Fibroblast of skin of scalp (primary cell): ENCODE measurements around the gene MYH6.
"Not testable (repeated sequence)": the region's sequence is repeated elsewhere in the genome, so short reads cannot be mapped to it uniquely, and the experiment has no call there.

Experiments
- DNase-seq: peaks from one replicate; pipeline ENCODE4 v3.0.0-alpha.2; 2013

Gene MYH6

DNA sequence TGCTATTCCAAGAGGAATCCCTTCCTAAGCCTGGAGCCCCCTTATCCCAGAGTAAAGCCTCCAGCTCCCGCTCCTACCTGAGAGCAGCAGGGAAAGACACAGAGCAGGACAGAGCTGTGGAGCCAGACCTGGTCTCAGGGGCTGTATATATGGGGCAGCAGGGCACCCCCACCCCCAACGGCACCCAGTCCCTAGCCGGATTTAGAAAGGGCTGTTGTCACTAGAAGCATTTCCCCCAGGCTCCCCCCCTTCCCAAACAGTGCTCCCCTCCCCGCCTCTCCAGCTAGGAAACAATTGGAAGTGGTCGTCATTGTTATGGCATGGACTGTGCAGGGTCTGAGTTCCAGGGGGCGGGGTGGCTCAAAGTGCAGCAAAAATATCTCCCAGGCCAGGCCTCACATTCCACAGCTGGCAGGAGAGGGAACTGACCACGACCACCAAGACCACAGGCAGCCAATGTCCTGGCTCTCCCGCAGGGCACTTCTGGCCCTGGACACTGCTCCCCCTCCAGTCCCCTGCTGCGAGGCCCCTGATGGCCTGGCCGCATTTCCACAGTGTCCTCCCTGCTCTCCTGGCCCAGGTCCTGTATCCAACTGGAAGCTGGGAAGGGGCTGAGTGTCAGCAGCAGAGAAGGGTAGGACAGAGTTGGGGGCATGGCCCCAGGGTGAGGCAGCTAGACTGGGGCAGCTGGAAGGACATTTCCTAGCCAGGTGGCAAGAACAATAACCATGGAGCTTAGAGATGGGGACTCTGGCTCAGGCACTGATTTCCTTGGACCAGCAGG lies 27.7 kb upstream of the MYH6 start, which contains the start of gene MYH7:
Gene MYH7, minus strand, starts transcription at position 118 of the 784 bp plus-strand sequence. CDS start 1,928 bp downstream, outside the sequence.
- DNase-seq: no peak

DNA sequence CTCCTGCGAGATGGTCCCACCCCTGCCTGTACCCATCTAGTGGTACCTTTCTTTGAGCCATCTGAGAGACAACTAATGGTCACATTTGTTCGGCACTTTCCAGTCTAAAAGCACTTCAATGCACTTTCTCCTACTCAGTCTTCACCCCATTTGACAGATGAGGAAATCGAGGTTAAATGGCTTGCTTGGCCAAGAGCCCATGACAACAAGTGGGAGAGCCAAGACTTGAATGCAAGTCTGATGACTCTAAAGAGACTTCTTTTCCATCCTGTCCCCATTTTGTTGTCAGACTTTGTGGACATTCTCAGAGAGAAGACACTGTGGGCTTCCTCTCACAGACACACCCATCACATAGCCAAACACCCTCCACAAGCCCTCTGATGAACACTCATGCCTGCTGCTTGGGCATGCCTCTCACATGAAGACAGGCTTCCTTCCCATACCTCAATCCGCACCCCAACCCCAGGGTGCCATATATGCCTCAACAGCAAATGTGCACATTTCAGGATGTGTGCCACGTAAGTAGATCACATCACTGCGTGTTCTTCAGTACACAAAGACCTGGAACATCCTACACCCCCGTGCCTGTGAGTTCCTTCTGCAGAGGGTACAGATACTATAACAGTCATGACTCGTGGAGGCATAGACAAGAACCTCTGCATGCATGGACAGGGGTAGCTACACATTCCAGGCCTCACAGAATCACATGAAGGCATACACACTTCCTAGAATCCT lies 26.6 kb upstream of the MYH6 start:
- no peak for DNase-seq

DNA sequence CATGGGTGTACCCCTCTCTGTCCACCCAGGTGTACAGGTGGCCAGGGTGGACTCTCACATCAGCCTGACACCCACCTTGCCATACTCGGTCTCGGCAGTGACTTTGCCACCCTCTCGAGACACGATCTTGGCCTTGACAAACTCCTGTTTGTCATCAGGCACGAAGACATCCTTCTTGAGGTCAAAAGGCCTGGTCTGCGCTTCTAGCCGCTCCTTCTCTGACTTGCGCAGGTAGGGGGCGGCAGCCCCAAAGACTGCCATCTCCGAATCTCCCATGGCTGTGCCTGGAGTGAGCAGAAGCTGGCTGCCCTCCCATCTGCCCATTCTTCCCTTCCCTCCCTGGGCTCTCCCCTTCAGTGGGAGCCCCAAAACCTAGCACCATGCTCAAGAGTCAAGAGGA lies 25.4 kb upstream of the MYH6 start:
- DNase-seq: no peak

DNA sequence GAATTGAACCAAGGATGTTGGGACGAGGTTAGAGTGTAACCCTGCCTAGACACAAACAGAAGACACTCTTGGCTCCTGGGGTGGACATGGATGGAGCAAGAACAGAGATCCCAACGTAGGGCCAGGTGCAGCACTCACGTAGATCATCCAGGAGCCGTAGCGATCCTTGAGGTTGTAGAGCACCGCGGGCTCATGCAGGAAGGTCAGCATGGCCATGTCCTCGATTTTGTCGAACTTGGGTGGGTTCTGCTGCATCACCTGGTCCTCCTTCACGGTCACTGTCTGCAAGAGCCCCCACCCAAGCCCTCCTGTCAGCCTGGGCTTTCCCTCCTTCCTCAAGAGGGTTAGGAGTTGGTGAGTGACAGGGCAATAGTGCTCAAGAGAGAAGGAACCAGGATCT lies 24.9 kb upstream of the MYH6 start:
- no peak for DNase-seq

DNA sequence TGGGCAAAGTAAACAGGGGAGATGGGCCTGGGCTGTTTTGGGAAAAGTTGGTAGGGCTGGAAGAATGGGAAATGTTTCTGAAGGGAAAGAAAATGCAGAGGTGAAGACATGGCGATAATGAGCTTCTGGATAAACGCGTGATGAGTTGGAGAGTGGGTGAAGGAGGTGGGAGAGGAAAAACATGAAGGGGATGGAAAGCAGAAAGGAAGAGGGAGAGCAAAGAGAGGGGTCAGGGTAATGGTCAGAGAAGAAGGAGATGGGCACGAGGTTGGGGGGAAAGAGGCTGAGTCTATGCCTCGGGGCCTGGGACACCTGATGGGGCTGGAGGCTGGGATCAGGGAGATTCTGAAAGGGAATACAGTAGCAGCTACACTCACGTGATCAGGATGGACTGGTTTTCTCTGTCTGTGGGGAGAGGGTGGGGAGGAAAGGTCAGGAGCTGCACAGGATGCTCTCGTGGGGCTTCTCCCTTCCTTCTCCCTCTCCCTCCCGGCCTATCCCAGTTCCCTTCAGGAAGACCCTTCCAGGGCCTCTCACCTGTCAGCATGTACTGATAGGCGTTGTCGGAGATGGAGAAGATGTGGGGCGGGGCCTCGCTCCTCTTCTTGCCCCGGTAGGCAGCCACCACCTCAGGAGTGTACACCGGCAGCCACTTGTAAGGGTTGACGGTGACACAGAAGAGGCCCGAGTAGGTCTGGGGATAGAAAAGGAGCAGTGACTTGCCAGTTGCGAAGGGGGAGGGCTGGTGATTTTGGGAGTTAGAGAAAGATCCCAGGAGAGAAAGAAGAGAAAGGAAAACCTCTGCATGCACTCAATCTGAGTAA lies 24.2 kb upstream of the MYH6 start:
- no peak for DNase-seq

DNA sequence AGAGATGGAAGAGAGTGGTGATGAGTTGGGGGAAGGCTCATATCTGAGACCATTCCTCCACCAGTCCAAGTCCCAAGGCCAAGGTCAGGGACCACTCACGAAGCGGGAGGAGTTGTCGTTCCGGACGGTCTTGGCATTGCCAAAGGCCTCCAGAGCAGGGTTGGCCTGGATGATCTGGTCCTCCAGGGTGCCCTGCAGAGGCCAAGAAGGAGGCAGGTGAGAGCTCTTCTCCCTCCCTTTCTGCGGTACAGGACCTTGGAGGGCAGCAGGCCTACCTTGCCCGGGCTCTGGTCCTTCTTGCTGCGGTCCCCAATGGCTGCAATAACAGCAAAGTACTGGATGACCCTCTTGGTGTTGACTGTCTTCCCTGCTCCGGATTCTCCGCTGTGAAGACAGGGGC lies 23.4 kb upstream of the MYH6 start:
- no peak for DNase-seq

DNA sequence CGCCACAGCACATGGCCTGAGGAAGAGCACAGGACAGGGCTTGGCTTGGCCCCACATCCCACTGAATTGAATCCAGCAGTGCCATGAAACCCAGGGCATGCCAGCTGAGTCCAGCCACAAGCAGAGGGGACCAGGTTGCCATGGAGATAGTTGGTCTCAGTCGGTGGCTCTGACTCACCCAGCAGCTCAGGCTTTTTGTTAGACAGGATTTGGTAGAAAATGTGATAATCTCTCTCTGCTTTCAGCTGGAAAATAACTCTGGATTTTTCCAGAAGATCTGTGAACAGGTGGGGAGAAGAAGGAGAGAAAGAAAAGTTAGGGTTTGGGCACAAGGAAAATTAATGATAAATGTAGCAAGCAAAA lies 22.6 kb upstream of the MYH6 start:
- peak; percentile 36 for DNase-seq

DNA sequence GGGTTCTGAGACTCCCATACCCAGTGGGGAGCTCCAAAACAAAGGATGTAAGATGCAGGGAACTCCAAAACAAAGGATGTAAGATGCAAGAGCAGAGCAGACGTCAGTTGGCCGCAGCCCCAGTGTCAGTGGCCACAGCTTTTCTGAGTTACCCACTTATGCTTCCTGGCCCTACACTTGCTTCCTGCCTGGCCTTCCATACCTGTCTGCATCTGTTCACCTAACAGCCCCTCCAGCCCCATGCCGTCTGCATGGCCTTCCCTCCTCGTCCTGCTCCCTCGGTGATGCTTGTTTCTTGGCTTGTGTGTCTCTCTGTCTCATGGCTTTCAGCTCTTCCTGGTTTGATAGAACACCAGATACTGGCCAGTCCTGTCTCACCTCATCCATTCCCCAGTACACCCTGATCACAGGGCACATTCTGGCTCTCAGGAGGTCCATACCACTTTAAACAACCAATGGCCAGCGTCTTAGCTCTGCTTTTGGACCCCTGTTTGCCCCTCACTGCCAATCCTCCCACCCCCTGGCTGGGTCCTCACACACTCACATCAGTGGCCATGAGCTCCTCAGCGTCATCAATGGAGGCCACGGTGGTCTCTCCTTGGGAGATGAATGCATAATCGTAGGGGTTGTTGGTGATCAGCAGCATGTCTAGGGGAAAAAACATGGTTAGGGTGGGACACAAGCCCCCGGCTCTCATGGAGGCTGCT lies 22.1 kb upstream of the MYH6 start:
- DNase-seq: no peak

DNA sequence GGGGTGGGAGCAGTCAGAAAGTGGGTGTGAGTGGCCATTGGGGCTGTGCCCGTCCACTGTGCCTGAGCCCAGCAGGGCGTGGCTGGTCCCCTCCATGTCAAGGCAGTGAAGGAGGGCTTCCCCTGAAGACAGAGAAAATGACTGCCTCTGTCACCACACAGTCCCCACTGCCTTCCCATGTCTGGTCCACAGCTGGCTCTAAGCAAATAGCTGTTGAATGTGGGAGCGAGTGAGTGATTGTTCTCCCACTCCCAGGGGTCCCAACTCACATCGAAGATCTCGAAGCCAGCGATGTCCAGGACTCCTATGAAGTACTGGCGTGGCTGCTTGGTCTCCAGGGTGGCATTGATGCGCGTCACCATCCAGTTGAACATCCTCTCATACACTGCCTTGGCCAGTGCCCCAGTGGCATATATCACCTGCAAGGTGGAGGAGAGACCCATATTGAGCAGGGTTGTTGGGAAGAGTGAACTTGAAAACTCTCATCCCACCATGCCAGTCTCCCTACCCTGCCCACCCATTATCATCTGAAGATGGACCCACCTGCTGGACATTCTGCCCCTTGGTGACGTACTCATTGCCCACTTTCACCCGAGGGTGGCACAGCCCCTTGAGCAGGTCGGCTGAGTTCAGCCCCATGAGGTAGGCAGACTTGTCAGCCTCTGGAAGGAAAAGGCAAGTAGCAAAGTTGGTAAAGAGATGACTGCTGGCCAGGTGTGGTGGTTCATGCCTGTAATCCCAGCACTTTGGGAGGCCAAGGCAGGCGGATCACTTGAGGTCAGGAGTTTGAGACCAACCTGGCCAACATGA lies 20.8 kb upstream of the MYH6 start:
- no peak for DNase-seq

DNA sequence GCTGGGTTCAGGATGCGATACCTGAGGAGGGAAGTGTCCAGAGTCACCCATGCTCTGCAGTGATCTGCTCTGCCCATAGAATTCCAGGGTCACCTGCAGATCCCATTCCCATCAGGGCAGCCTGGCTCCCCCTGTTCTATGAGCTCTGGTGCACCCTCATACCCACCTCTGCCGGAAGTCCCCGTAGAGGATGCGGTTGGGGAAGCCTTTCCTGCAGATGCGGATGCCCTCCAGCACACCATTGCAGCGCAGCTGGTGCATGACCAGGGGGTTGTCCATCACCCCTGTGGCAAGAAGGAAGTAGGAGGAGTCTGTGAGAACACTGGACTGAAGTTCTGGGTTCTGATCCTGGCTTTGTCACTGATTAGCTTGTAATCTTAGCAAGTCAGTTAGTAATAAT lies 17.7 kb upstream of the MYH6 start:
- not testable (repeated sequence) for DNase-seq

DNA sequence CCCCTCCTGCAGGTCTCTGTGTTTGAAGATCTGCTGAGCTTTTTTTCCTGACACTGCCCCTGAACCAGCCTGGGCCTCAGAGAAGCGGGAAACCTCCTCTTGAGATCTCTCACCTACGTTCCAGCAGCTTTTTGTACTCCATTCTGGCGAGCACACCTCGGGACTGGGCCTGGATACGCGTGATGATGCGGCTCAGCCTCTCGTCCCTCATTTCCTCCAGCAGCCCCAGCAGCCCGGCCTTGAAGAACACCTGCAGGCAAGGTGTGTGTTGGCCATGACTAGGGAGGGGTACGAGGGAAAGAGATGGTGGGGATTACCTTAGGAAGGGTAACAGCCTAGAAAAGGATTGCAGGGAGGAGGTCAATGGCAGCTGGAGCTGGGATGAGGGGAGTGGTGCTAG lies 17.1 kb upstream of the MYH6 start:
- no peak for DNase-seq

DNA sequence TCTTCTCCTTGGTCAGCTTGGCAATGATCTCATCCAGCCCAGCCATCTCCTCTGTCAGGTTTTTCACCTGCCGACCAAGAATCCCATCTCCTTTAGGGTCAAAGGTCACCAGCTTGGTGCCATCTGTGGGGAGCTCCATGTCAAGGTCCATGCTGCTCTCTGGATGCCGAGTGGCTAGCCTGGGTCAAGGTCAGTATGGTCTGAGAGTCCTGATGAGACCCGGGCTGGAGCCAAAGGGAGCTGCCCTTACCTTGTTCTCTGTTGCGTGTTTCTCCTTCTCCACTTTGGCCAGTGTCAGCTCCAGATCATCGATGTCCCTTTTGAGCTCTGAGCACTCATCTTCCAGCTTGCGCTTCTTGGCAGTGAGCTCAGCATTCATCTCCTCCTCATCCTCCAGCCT lies 15.6 kb upstream of the MYH6 start:
- DNase-seq: no peak

DNA sequence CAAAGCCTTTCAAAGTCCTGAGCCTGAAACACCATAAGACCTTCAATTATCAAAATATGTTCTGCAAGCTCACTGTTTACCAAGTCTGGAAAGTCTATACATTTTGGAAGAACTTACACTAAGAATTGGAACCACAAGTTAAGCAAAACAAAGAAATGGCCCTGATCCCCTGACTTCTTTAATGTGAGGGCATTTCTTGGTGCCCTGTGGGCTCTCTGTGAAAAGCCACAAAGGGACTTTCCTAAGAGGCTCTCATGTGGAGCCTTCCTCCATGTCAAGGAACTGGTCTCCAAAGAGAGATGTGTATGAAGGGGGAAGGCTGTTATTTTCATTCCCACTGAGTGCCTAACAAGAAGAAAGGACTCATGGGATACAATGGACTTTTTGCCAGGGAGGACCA lies 13.5 kb upstream of the MYH6 start:
- DNase-seq: no peak

DNA sequence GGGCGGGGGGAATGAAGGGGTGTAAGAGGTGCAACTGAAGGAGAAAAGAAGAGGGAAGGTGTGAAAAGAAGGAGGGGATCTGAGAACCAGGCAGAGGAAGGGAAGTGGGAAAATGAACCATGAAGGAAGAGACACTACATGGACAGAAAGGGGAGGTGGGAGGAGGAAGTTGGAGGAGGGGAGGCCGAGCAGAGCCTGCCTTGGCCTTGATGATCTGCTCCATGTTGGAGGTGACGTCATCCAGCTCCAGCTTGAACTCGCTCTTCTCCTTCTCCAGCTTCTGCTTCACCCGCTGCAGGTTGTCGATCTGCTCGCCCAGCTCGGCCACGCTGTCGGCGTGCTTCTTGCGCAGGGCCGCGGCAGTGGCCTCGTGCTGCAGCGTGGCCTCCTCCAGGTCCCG lies 11.6 kb upstream of the MYH6 start:
- DNase-seq: not testable (repeated sequence)

DNA sequence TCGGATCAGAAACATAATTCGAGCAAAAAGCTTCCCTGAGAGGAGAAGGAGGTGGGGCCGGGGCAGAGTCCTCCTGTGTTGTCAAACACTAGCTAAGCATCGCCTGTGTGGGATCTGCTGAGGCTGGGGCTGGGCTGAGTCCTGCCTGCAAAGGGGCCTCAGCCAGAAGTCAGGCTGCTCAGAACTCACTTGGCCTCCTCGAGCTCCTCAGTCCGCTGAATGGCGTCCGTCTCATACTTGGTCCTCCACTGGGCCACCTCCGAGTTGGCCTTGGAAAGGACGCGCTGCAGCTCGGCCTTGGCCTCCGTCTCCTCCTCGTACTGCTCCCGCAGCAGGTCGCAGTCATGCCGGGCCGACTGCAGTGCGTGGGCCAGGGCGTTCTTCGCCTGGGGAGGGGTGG lies 9.9 kb upstream of the MYH6 start:
- no peak for DNase-seq

DNA sequence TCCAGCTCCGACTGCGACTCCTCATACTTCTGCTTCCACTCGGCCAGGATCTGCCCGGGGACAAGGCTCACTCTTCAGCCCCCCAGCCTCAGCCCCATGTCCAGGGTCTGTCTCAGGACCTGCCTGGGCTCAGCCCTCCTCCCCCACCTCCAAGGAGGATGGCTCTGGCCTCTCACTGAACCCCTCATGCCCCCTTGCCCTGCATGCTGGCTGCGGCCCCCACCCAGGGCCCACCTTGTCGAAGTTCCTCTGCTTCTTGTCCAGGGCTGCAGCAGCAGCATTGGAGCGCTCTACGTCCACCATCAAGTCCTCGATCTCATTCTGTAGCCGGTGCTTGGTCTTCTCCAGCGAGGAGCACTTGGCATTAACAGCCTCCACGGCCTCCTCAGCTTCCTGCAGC lies 9.2 kb upstream of the MYH6 start:
- not testable (repeated sequence) for DNase-seq

DNA sequence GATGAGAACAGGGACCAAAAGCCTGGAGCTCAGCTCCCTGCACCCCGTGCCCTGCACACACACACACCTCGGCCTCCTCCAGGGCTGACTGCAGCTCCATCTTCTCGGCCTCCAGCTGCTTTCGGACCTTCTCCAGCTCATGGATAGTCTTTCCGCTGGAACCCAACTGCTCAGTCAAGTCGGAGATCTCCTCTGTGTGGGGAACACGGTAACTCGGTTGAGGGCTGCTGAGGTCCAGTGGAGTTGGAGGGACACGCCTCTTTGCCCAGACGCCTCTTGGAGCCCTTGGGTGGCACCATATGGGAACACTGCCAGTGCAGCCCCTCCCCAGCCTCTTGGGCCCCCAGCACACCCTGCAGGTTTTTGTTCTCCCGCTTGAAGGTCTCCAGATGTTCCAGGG lies 8.7 kb upstream of the MYH6 start:
- no peak for DNase-seq

DNA sequence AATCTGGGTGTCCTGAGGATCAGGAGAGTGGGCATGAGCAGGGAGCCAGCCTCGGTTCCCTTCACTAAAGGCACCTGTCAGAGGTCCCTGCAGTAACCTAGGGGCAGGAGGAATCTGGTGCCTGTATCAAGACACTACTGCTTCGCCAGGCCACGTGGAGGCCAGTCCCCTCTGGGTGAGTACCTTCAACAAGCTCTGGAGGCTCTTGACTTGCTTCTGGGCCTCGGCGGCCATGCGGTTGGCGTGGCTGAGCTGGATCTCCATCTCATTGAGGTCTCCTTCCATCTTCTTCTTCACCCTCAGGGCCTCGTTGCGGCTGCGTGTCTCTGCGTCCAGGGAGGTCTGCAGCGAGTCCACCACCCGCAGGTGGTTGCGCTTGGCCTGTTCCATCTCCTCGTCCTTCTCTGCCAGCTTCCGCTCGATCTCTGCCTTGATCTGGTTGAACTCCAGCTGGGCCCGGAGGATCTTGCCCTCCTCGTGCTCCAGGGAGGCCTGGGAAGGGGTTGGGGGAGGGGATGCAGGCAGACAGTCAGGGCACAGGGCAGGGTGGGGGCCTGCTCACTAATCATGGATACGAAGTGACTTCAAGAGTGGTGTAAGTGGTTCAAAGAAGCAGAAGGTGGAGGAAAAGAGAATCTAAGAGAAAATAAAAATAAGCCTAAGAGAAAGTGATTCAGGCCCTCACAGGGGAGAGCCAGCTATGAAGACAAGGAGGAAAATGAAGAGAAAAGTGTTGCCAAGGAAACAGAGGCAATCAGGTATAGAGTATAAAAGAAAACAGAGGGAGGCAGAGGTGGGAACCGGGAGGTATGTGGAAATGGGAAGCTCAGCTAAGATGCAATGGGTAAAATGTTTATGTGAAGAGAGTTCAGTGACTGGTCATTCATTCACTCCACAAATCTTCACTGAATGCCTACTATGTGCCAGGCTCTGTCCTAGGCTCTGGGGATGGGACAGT lies 8.0 kb upstream of the MYH6 start:
- DNase-seq: no peak

DNA sequence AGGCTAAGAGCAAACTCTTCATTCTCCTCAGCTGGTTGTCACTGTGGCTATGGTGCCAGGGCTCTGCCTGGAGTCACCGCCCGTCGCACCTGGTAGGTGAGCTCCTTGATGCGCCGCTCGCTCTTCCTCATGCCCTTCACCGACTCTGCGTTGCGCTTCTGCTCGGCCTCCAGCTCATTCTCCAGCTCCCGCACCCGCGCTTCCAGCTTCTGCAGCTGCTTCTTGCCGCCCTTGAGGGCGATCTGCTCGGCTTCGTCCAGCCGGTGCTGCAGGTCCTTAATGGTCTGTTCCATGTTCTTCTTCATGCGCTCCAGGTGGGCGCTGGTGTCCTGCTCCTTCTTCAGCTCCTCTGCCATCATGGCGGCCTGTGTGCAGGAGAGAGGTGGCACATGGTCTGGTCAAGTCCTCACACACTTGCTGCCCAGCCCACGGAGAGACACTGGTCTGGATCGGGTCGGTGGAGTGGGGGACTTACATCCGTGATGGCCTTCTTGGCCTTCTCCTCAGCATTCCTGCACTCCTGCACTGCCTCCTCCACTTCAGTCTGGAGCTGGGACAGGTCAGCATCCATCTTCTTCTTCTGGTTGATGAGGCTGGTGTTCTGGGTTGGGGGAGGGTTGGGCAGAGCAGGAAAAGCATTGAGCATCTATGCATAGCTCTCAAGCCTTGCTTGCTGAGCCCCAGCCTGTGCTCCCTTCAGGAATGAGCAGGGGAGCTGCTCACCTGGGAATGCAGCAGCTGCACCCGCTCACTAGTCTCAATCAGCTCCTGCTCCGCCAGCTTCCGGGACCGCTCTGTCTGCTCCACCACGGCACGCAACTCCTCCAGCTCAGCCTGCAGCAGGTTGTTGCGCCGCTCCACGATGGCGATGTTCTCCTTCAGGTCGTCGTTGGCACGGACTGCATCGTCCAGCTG lies 7.1 kb upstream of the MYH6 start:
- DNase-seq: no peak

DNA sequence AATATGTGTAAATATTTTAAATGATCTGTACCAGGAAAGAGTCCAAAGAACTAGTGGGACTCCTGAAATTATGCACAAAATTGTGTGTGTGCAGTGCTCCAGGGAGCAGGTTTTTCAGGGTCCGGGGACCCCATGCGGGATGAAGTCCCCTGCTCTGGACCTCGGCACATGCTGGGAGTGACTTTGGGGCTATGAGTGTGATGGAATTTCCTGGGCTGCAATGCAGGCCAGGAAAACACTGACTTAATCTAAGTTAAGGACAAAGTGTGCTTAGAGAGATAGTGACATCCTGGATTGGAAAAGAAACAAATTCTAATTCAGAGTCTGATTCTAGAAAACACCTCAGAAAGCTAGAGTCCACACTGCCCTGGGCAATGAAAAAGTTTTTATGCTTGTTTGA lies 6.2 kb upstream of the MYH6 start:
- DNase-seq: no peak
